ENCODE results near the gene ELAC2.
A peak's percentile ranks its signal among the peaks of the same experiment; 100 is the strongest.
"Not testable (repeated sequence)": the region's sequence is repeated elsewhere in the genome, so short reads cannot be mapped to it uniquely, and the experiment has no call there.

Gene ELAC2

DNA sequence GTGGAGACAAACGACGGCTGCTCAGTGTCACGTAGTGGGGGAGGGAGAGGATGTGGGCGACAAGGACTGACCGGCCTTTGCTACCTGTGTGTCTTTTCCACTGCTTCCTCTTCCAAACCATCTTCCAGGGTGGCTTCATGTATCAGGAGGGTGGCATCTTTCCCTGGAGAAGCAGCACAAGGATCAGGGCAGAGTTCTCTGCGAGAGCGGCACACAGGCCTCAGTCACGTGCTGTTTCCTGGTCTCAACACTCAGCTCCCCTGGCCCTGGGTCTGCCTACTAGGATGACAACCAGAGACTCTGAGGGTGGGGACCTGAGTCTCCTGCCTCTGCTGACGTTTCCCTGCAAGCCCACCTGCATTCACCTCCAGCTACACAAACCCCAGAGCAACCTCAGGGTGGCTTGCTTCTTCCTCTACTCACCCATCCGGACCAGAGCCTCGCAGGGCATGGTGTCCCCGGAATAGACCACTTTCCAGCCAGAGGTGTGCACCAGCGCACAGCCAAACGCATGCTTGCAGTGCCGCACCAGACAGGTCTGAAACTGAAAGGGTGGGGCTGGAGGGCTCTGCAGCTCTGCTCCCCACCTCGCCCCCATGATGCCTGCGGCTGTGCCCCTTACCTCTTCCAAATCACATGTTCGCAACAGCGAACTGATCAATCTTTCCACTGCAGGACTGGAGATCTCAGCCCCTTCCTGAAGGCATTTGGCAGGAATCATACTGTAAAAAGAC, 23.3 kb downstream of the ELAC2 start:
- no peak for DNase-seq (ENCODE audit: low read depth)
- H3K4me3 ChIP-seq (ENCODE audit: low read depth, low read length) = no peak overlapping the region

DNA sequence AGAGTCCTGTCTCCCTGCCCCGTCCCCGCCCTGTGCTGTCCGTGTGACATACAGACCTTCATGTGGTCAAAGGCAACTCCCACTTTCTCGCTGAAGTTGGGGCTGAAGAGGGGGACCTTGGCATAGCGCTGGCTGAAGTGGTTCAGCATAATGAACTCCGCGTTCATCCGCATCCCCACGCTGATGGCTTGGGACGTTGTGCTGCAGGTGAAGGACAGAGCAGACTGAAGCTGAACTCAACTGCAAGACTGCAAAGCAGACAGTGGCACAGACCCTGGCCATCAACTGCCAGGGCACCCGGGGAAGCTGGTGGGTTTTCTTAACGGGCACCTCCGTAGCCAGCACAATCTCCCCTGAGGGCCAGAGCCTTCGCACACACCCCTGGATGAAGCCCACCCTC, 24.2 kb downstream of the ELAC2 start:
- DNase-seq (ENCODE audit: low read depth) = no peak
- no peak overlapping the region for H3K4me3 ChIP-seq (ENCODE audit: low read depth, low read length)

- DNase-seq (ENCODE audit: low read depth) = no peak
Observed at GRCh38 chr17:12992676-12993075, 25.2 kb downstream of the ELAC2 start.

GRCh38 chr17:12990926-12991325, 26.9 kb downstream of the ELAC2 start:
- no peak overlapping the region for H3K4me3 ChIP-seq (ENCODE audit: low read depth, low read length)
- no peak for DNase-seq (ENCODE audit: low read depth)

More at GRCh38 chr17:12992676-12993075, 25.2 kb downstream of the ELAC2 start:
- H3K4me3 ChIP-seq (ENCODE audit: low read depth, low read length) = no peak overlapping the region

DNA sequence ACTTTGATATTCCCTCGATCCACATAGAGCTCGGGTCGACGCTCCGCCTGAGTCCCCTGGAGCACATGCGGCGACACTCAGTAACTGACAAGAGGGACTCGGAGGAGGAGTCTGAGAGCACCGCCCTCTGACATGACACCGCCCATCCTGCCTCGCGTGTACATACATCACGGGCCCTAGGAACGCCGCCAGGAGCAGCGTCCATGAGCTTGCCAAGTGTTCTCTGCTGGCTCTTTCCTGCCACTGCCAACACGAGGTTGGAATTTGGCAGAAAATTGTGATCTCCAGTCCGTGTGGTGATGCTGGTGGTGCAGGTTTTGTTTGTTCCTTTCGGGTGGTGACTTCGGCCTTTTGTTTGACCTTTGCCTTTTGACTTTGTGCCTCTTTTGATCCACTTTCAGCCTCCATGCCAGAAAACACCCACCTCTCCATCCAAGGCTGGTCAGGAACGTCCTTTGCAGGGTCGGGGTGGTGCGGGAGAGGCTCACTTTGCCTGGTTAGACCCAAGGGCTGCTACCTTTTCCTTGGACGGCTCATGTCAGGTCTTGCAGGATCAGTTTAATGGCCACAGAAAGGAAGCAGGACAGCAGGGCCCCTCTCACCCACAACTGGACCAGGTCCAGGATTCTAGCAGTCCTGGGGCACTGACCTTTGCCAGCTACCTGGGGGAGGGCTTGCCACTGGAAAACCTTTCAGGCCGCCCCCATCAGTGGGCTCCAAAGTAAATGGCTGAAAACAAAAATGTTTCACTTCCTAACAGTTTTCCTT, 27.6 kb downstream of the ELAC2 start:
- DNase-seq (ENCODE audit: low read depth) = no peak
- H3K4me3 ChIP-seq (ENCODE audit: low read depth, low read length) = no peak overlapping the region

DNA sequence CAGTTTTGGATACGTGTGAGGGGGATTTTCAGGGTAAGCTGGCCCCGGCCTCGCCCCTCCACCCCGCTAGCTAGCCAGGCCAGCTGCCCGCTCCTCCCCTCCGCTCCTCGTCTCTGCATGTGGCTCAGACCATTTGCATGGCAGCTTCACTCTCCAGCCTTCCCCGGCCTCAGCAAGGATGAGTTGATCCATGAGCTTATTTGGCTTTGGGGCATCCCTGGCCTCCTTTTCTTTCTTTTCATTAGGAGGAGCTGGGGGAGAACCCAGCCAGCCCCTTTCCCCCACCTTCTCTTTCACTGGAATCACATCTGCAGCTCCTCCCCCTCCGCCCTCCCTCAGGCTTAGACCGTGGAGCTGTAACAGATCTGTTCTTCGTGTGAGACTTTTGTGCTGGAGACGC, 30.7 kb downstream of the ELAC2 start:
- no peak overlapping the region for H3K4me3 ChIP-seq (ENCODE audit: low read depth, low read length)

GRCh38 chr17:12985431-12986293, 32.2 kb downstream of the ELAC2 start:
- H3K4me3 ChIP-seq (ENCODE audit: low read depth, low read length) = no peak overlapping the region
- DNase-seq (ENCODE audit: low read depth) = peak; percentile 36

More for the DNA sequence above, 30.7 kb downstream of the ELAC2 start:
- no peak for DNase-seq (ENCODE audit: low read depth)

GRCh38 chr17:12983991-12984884, 33.6 kb downstream of the ELAC2 start:
- H3K4me3 ChIP-seq (ENCODE audit: low read depth, low read length) = no peak overlapping the region
- peak; percentile 91 for DNase-seq (ENCODE audit: low read depth)

GRCh38 chr17:12982224-12982623, 35.6 kb downstream of the ELAC2 start:
- no peak for DNase-seq (ENCODE audit: low read depth)
- H3K4me3 ChIP-seq (ENCODE audit: low read depth, low read length) = no peak overlapping the region

GRCh38 chr17:12979826-12980500, 37.9 kb downstream of the ELAC2 start:
- DNase-seq (ENCODE audit: low read depth) = no peak
- no peak overlapping the region for H3K4me3 ChIP-seq (ENCODE audit: low read depth, low read length)

GRCh38 chr17:12979246-12979645, 38.6 kb downstream of the ELAC2 start:
- no peak for DNase-seq (ENCODE audit: low read depth)
- H3K4me3 ChIP-seq (ENCODE audit: low read depth, low read length) = no peak overlapping the region

- not testable (repeated sequence) for H3K4me3 ChIP-seq (ENCODE audit: low read depth, low read length); DNase-seq (ENCODE audit: low read depth)
Observed at GRCh38 chr17:12978787-12979186, 39.0 kb downstream of the ELAC2 start.

DNA sequence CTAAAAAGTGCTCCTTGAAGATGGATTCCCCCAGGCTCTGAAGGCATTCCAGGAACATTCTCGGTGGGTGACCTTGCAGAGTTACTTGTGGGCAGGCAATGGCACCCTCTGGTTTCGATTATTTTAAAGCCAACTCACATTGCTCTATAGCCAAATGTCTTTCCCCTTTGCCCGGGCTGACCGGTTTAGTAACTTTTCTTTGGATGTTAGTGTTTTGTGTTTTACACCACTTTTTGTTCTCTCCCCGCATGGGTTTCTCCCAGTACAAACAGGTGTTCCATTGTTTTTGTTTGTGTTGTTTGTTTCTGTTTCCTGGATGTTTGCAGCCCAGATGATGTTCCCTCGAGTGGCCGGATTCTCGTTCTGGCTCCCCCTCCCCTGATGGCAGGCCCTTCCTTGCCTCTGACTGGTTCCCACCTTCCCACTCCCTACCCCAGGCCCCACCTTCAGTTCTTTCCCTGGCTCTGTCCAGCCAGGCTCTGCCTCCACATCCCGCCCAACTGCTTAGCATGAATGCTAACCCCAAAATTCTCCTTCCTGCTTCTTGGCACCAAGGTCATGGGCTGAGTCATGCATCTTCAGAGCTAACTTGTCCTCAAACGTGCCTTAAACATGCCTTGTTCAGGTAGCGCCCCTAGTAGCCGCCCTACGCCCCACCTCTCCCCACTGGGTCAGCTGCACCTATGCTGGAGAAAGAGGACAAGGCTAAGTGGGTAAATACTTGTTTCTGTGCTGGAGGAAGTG, 40.6 kb downstream of the ELAC2 start:
- DNase-seq (ENCODE audit: low read depth) = no peak
- no peak overlapping the region for H3K4me3 ChIP-seq (ENCODE audit: low read depth, low read length)

GRCh38 chr17:12974005-12974531, 43.8 kb downstream of the ELAC2 start:
- peak overlapping the region; percentile 37 for H3K4me3 ChIP-seq (ENCODE audit: low read depth, low read length)
- DNase-seq (ENCODE audit: low read depth) = no peak

GRCh38 chr17:12973496-12974004, 44.3 kb downstream of the ELAC2 start:
- no peak for DNase-seq (ENCODE audit: low read depth)
- peak overlapping the region; percentile 37 for H3K4me3 ChIP-seq (ENCODE audit: low read depth, low read length)

DNA sequence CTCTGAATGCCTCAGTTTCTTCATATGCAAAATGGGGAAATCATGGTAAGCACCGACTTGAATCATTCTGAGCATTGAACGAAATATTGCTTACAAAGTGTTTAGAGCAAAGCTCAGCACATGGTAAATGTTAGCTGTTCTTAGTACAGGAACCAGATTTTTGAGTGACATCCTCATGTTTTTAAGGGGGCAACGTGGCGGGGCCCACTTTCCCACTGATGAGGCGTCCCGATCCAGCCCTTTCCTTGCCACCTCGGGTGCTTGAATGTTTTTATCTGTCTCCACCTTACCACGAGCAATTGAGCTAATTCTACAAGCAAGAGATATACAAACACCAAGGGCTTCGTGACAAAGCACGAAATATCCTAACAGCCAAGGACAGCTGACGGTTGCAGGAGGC, 49.9 kb downstream of the ELAC2 start:
- DNase-seq (ENCODE audit: low read depth) = no peak
- no peak overlapping the region for H3K4me3 ChIP-seq (ENCODE audit: low read depth, low read length)

- DNase-seq (ENCODE audit: low read depth) = no peak
- H3K4me3 ChIP-seq (ENCODE audit: low read depth, low read length) = no peak overlapping the region
Observed at GRCh38 chr17:12966413-12966812, 51.4 kb downstream of the ELAC2 start.
